SU-DHL-6 (cell line): Measurements from ENCODE around the gene HOXA7.

Experiments used
- EZH2phosphoT487 ChIP-seq: fragments of 200-600 bp; sonication (generic), shearing (Covaris generic); conservative IDR thresholded peaks from 2 replicates; pipeline ENCODE4 v1.6.1; 2018; ENCODE audit warnings: mild to moderate bottlenecking, antibody characterized with exemption, low read length, moderate library complexity, mixed read lengths
- TF ChIP-seq, protein P1 (sequence below): fragments of 200-600 bp; sonication (generic); IDR thresholded peaks from one replicate; pipeline ENCODE4 v1.5.1; 2017; ENCODE audit warnings: antibody characterized with exemption, mild to moderate bottlenecking, low read length, moderate library complexity; ENCODE audit not compliant: insufficient read depth, poor library complexity, severe bottlenecking

DNA sequence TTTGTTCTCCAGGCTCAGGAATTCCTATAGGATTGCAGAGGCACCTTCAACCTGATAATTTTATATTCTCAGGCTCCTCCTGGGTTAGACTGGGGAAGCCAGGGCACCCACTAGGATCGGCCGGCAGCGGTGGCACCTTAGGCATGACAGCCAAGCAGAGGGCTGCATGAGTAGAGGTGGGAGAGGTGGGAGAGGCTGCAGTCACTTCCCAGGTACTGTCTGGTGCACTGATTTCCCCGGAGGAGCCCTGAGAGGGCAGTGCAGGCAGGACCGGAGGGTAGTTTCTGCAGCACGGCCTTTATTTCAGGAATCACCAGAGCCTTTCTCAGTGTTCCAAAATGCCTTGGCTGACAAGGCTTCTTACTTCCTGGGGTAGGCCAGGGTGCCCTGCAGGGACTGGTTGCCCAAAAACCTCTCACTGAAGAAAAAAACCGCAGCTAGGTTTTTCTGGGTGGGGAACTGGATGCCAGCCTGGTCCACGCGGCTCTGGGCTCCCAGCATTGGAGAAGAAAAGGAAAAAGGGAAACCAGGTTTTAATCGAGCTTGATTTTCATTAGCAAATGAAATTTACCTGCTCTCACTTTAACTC is 47.0 kb upstream of the HOXA7 start:
- no peak for TF ChIP-seq EZH2phosphoT487
- TF ChIP-seq, protein P1, sequence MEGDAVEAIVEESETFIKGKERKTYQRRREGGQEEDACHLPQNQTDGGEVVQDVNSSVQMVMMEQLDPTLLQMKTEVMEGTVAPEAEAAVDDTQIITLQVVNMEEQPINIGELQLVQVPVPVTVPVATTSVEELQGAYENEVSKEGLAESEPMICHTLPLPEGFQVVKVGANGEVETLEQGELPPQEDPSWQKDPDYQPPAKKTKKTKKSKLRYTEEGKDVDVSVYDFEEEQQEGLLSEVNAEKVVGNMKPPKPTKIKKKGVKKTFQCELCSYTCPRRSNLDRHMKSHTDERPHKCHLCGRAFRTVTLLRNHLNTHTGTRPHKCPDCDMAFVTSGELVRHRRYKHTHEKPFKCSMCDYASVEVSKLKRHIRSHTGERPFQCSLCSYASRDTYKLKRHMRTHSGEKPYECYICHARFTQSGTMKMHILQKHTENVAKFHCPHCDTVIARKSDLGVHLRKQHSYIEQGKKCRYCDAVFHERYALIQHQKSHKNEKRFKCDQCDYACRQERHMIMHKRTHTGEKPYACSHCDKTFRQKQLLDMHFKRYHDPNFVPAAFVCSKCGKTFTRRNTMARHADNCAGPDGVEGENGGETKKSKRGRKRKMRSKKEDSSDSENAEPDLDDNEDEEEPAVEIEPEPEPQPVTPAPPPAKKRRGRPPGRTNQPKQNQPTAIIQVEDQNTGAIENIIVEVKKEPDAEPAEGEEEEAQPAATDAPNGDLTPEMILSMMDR = no peak
